Myocyte (in vitro differentiated cells): ENCODE results near the gene RBM33. TPM values are rescaled to one million over a fixed set of nuclear protein-coding genes. Genes with fewer than 3 reads are reported as not detected.

ENCODE experiments used
- DNase-seq: peaks from one replicate; pipeline ENCODE4 v3.0.0-alpha.2; 2012; ENCODE audit warnings: low read depth
- total RNA-seq: library from RNA; depleted of rRNA; stranded (reverse); fragments of >200 nt; gene quantifications from 2 replicates; pipeline ENCODE4 v1.2.3, GENCODE V29; 2014

RBM33 gene
- total RNA-seq, 1 donor from 2014 or later, result 29.4 TPM

- no peak for DNase-seq
These were observed 18.9 kb upstream of the RBM33 start for GRCh38 chr7:155625557-155625956.

DNA sequence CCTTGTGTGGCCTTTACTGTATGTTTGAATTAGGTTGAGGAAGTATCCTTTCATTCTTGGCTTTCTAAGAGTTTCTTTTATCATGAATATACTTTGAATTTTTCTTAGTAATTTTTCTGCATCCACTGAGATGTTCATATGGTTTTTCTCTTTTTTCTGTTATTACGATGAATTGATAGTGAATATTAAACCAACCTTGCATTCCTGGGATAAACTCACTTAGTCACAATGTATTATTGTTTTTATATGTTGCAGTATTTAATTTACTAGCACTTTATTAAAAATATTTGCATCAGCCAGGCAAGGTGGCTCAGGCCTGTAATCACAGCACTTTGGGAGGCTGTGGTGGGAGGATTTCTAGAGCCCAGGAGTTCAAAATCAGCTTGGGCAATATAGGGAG lies 15.3 kb upstream of the RBM33 start:
- DNase-seq, result no peak

- DNase-seq, result no peak
These were observed 13.3 kb upstream of the RBM33 start for GRCh38 chr7:155631155-155631554.

DNA sequence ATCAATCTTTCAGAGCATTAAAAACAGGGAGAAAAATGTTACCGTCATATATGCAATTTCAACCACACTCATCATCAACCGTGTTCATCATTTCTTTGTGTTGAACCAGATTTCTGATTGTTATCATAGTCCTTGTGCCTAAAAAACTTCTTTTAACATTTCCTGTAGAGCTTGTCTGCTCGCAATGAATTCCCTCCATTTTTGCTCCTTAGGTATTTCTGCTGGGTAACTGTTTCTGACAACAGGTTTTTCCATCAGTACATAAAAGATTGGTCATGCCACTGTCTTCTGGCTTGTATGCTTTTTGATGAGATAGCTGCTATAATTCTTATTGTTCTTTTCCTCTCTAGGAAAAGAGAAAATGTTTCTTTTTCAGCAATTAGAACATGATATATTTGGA lies 8.6 kb upstream of the RBM33 start:
- no peak for DNase-seq

DNA sequence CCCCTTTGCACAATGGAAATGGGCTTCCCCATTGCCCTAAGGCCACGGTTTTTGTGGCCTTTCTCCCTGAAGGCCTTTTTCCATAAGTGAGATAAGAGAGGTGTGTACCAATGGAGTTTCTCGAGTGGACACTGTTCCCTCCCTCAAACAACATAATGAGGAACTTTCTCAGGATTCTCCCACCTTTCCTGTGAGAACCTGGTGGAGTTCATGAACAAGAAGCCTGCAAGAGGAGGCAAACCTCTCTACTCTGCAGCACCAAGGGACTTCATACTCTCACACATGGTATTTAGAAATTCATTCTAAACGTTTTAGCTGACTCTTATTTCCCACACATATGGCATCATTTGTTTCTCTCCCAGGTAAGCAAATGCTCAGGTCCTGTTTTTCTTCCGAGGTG lies 7.3 kb upstream of the RBM33 start:
- DNase-seq, result no peak

GRCh38 chr7:155638366-155638765 lies 6.1 kb upstream of the RBM33 start:
- DNase-seq, result no peak

DNA sequence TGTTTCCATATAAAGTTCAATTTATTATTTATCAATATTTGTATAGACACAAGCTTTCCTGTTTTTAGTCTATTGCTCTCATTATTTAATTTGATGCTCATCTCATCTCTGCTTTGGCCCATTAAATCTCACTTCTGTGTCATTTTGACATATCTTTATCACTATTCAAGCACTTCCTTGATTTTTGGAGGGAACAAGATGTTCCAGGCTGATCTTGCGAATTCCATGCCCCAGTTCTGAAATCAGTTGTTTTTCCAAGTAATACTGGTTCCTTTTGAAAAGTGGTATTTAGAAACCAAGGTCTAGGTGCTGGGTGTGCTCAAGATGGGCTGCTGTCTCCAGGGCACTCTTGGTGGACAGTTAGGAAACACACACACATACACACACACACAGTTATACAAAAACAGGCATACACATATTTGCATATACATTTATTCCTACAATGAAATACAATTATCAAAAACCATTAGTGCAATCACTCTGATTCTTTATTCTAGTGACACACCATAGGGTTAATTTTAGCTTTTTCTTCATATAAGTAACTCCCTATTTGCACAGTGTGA lies 4.4 kb upstream of the RBM33 start:
- no peak for DNase-seq

DNA sequence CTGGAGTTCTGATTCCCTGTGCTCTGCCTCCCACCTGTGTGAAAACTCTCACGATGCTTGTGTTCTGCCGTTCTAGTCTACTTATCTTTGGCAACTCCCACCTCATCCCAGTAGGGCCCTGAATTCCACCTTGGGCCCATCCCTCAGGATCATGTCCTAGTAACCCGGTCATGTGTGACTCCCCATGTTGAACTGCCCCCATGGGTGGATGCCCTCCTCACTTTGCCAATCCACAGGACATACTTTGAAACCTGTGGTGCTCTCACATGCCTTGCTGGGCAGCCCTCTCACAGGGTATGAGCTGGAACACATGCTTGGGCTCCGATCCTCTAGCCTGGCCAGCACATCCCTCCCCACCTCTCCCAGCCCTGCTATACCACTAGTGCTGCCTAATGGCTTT lies 3.8 kb upstream of the RBM33 start:
- DNase-seq, result no peak

DNA sequence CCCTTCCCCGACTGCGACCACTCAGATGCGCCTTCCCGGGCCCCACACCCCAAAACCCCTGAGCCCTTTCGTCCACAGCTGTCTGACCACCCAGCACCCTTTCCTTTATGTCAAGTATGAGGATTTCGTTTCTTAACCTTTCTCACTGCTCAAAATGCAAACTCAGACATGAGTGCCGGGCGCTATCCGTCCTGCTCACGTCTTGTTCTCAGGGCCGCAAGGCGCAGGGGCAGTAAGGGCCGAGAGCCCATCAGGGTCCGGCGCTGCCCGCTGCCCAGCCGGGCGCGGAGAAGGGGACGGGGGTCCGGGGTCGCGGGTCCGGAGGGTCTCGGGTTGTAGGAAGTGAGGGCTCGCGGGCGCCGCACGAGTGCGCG lies 670 bp upstream of the RBM33 start:
- DNase-seq, result no peak

DNA sequence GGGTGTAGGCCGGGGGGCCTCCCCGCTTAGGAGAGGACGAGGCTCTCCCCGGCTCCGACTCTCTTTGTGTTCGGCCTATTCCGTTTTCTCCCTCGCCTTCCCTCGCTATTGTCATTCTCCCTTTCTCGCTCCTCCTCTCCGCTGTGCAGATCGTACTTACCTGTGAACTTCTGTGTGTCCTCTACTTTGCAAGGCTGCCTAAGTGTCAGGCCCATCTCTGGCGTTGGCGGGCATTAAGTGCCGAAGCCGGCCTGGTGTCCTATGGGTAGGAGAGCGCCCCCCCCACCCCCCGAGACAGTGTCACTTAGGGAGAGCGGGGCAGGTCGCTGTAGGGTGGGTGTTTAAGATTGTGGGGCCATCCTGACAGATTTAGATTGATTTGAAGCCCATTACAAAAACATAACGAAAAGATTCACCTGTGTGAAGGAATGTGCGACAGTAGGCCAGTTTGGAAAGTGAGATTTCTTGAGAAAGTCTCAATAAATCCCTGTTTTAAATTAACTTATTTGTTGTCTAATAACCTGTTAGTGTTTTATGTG lies 579 bp downstream of the RBM33 start:
- DNase-seq, result peak; percentile 67

DNA sequence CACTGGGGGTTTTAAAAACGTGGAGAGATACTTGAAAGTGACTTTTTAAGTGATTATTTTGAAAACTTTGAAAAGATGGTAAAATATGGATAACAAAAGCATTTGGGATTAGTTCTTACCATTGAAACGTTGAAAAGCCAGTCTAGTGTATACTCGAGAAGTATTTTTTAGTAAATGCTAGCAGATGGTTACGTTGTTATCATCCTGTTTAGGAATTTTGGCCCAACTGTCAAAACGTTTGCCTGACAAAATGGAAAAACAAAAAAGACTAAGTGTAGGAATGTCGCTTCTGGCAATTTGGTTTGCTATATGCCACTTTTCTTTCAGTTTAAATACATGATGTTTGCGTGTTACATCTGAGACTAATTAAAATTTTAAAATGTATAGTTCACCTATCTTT lies 1.2 kb downstream of the RBM33 start:
- DNase-seq, result no peak

- no peak for DNase-seq
These were observed 2.2 kb downstream of the RBM33 start for GRCh38 chr7:155646669-155647068.

- no peak for DNase-seq
These were observed 2.8 kb downstream of the RBM33 start for GRCh38 chr7:155647302-155647701.

GRCh38 chr7:155647734-155648133 lies 3.3 kb downstream of the RBM33 start:
- DNase-seq, result no peak

DNA sequence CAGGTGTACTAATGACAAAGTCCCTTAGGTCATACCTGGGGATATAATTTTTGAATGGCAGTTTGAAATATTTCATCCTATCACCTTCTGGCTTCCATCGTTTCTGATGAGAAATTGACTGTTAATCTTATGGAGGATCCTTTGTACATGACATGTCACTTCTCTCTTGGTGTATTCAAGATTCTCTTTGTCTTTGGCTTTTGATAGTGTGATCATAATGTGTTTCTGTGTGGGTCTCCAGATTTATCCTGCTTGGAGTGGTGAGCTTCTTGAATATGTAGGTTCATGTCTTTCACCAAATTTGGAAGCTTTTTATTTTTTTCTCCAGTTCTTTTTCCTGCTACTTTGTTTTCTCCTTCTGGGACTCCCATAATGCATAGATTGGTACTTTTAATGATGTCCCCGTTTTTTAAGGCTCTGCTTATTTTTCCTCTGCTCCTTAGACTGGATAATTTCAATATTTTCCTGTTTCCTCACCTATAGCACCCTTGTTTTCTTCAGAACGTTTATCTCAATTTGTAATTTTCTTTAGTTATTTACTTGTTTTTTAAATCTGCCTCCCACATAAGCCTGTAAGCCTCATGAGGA lies 4.4 kb downstream of the RBM33 start:
- no peak for DNase-seq

- DNase-seq, result no peak
These were observed 5.1 kb downstream of the RBM33 start for GRCh38 chr7:155649588-155649987.

DNA sequence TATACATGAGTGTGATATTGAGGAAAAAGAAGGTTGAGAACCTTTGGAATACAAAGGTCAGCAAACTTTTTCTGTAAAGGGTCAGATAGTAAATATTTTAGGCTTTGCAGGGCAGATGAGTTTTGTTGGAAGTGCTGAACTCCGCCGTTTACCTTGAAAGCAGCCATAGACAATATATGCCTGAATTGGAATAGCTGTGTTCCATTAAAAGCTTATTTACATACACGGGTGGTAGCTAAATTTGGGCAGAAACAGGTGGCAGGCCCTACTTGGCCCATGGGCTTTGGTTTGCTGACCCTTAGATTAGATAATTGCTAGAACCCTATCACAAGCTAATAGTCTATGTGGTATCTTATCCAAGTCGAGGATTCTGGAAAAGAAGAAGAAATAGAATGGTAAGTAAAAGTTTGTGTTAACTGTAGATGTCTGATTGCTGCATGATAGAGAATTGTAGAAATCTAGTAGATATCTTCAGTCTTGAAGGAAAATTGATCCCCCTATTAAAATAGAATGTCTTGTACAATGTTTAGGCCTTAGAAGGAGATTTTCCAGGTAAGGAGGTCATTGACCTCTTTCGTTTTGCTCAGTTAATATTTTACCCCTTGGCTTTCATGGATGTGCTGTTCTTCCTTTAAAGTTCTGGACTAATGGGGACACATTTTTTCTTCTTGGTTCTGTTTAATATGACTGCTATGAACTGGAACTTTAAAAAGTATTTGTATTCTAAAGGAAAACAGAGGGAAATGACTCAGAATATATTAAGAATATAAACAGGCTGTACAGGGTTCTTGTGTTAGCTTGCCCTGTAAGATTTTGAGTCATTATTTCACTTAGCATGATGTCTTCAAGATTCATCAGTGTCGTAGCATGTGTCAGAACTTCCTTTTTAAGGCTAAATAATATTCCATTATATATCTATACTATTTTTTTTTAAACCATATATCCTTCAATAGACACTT lies 8.0 kb downstream of the RBM33 start:
- DNase-seq, result no peak

- DNase-seq, result no peak
These were observed 9.3 kb downstream of the RBM33 start for GRCh38 chr7:155653803-155654202.

DNA sequence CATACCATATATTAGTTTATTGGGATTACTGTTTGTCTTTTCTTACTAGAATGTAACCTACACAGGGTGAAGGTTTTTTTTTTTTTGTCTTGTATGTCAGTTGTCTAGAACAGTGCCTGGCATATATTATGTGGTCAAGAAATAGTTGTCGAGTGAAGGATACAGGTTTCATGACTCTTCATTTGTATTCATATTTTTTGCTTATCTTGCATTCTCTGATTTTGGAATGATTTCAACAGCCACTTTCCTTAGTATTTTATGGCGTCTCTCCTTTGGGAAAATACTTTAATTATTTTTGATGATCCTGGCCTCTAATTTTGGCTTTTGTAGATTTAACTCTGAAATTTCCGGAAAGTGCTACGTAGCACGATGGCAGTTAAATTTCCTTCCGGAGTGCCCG lies 12.4 kb downstream of the RBM33 start:
- no peak for DNase-seq

DNA sequence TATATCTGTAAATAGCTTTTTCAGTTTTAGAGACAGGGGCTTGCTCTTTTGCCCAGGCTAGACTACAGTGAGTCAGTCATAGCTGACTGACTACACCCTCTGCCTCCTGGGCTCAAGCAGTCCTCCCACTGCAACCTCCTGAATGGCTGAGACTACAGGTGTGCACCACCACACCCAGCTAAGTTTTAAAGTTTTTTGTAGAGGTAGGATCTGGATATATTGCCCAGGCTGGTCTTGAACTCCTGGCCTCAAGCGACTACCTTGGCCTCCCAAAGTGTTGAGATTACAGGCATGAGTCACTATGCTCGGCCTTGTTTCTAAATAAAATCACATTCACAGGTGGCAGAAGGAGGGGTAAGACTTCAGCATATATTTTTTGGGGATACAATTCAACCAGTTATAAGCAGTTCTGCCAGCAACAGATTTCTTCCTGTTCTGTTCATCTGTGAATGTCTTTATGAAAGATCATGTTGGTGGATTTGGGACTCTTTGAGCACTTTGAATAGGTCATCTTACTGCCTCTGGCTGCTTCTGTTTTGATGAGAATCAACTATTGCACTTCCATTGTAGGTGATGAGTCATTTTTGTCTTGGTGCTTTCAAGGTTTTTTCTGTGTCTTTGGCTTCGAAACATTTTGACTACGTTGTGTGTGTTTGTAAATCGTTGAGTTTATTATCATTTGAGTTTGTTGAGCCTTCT lies 15.7 kb downstream of the RBM33 start:
- no peak for DNase-seq

GRCh38 chr7:155660758-155661093 lies 16.3 kb downstream of the RBM33 start:
- no peak for DNase-seq
